ENCODE results near the gene WNT8B. TPM values are rescaled to one million over a fixed set of nuclear protein-coding genes. Genes with fewer than 3 reads are reported as not detected.
A peak's percentile ranks its signal among the peaks of the same experiment; 100 is the strongest.

WNT8B gene
- total RNA-seq (2016; rRNA removed; fragmentation: Illumina TruSeq; extraction: Trizol) (0.07 TPM in 1 of 2 replicates, not detected in the other), polyA plus RNA-seq (2011; rRNA removed) (0.13 and 0.20 TPM in 2 replicates), polyA minus RNA-seq (2011; rRNA and poly(A)+ RNA removed; ENCODE audit: low replicate concordance) (0.10 TPM in 1 of 2 replicates, not detected in the other), Bru-seq, nascent RNA (percentile 5 among the genes with signal in this experiment), BruChase-seq, experiment 1, labeled RNA remaining after a 6-hour chase (not detected), BruChase-seq, experiment 2, labeled RNA remaining after a 2-hour chase (percentile 5 among the genes with signal in this experiment)
- not detected in 2 replicates for total RNA-seq (2016; cell fraction: cytosol; rRNA removed; fragmentation: Illumina TruSeq; extraction: Trizol; ENCODE audit: low read depth)
- not detected in 2 replicates for total RNA-seq (2016; cell fraction: insoluble cytoplasmic fraction; rRNA removed; fragmentation: Illumina TruSeq; extraction: Trizol)
- not detected in 2 replicates for total RNA-seq (2016; cell fraction: membrane; rRNA removed; fragmentation: Illumina TruSeq; extraction: Trizol)
- total RNA-seq (2016; cell fraction: nucleus; rRNA removed; fragmentation: Illumina TruSeq; extraction: Trizol): not detected in 2 replicates
- 0.09 TPM in 1 of 2 replicates, not detected in the other for polyA plus RNA-seq (2011; cell fraction: cytosol; rRNA removed)
- 0.21 and 0.31 TPM in 2 replicates for polyA plus RNA-seq (2011; cell fraction: nucleus; rRNA removed)
- 0.12 and 0.15 TPM in 2 replicates for polyA plus RNA-seq (2012)
- polyA plus RNA-seq (2016; cell fraction: cytosol; fragmentation: Illumina TruSeq; extraction: Trizol; ENCODE audit: low read depth): 0.05 TPM in 1 of 2 replicates, not detected in the other
- not detected in 2 replicates for polyA plus RNA-seq (2016; cell fraction: insoluble cytoplasmic fraction; fragmentation: Illumina TruSeq; extraction: Trizol; ENCODE audit: low read depth)
- polyA plus RNA-seq (2016; cell fraction: membrane; fragmentation: Illumina TruSeq; extraction: Trizol; ENCODE audit: low read depth): not detected in 2 replicates
- not detected in 2 replicates for polyA plus RNA-seq (2016; cell fraction: nucleus; fragmentation: Illumina TruSeq; extraction: Trizol; ENCODE audit: insufficient read depth, low read depth)
- not detected in 2 replicates for polyA minus RNA-seq (2011; cell fraction: cytosol; rRNA and poly(A)+ RNA removed)
- 0.13 TPM in 1 of 2 replicates, not detected in the other for polyA minus RNA-seq (2011; cell fraction: nucleus; rRNA and poly(A)+ RNA removed)
- long read RNA-seq, experiment 1: 0 reads
- long read RNA-seq, experiment 2, partial matches to known transcripts: 1 of 1 reads
- long read RNA-seq, experiment 2, other reads (novel, unspliced or antisense): 0 of 1 reads

- CTCF ChIA-PET (ENCODE audit: low intra/inter-chr PET ratio, low total read pairs): no interaction called here
- H3K27me3 ChIP-seq (ENCODE audit: control insufficient read depth in 1 of 2, insufficient read depth in 2 of 2, low read length in 2 of 2): peaks cover 0 to 15% of the 10 kb centered on the region in 2 experiments; a peak in 3 of 5 replicates
- BruUV-seq (replicated peaks): no TSS peak
These were observed at the start of gene WNT8B for GRCh38 chr10:100462709-100463108. Gene WNT8B (plus strand): TSS chr10:100463009. CDS start chr10:100463169, 160 bp downstream.

More at GRCh38 chr10:100462709-100463108, at the start of gene WNT8B:
- no peaks in the 10 kb centered on the region for H3K9me3 ChIP-seq (ENCODE audit: low read length)
- FAIRE-seq: no peak
- no peaks in the 10 kb centered on the region for H3K4me1 ChIP-seq (ENCODE audit: insufficient read depth, low read length)
- H3K79me2 ChIP-seq (ENCODE audit: insufficient read depth, low read length): no peaks in the 10 kb centered on the region
- no peak within 1 kb of the TSS for H3K9ac ChIP-seq (ENCODE audit: insufficient read depth, low read depth, low read length)
- H3K4me2 ChIP-seq (ENCODE audit: low read depth, low read length): no peak within 1 kb of the TSS
- H3K4me3 ChIP-seq (replicated peaks in 1 of 3; ENCODE audit: insufficient read depth in 1 of 3, low read depth in 2 of 3, low read length in 3 of 3): no peak within 1 kb of the TSS
- H4K20me1 ChIP-seq (ENCODE audit: insufficient read depth, low read length): no peaks in the 10 kb centered on the region
- H3K27ac ChIP-seq (ENCODE audit: extremely low read length, insufficient read depth, low read length): no peak within 1 kb of the TSS
- intact Hi-C loops (cut with micrococcal nuclease; ENCODE audit: unreplicated experiment): no loop called here
- in situ Hi-C loops (cut with HindIII; ENCODE audit: extremely low pct_ligation_motif_present, low pct_unique_long_range_greater_than_20kb): no loop called here
- no peak within 1 kb of the TSS for H2AFZ ChIP-seq (ENCODE audit: low read length)
- H3K36me3 ChIP-seq (replicated peaks in 1 of 2; ENCODE audit: control insufficient read depth in 1 of 2, insufficient read depth in 2 of 2, low read length in 2 of 2): no peaks in the 10 kb centered on the region
- no peak for DNase-seq (ENCODE audit: low spot score)
- no peak for TF ChIP-seq ATF7 (IDR thresholded peaks at IDR 0.05)
- no peak for TF ChIP-seq ATF7 (CRISPR knock-in tag; IDR thresholded peaks at IDR 0.05)
- TF ChIP-seq ZNF430 (CRISPR knock-in tag; IDR thresholded peaks at IDR 0.05): no peak
- TF ChIP-seq FOXP1 (IDR thresholded peaks at IDR 0.05): no peak
- TF ChIP-seq FOXP1 (CRISPR knock-in tag; IDR thresholded peaks at IDR 0.05): no peak
- no peak for TF ChIP-seq POGK (CRISPR knock-in tag; conservative IDR thresholded peaks at IDR 0.05)
- TF ChIP-seq SIN3B (IDR thresholded peaks at IDR 0.05; ENCODE audit: low read length): no peak
- no peak for TF ChIP-seq ATF4 (CRISPR knock-in tag; IDR thresholded peaks at IDR 0.05)
- TF ChIP-seq MEIS1 (CRISPR knock-in tag; IDR thresholded peaks at IDR 0.05; ENCODE audit: borderline replicate concordance): no peak
- TF ChIP-seq ZNF816 (CRISPR knock-in tag; IDR thresholded peaks at IDR 0.05; ENCODE audit: borderline replicate concordance): no peak
- TF ChIP-seq PBX2 (CRISPR knock-in tag; IDR thresholded peaks at IDR 0.05): no peak
- WGBS (ENCODE audit: low lambda C conversion rate): 2% methylated on average over 4 of the region's 4 CpGs
- POLR2A ChIA-PET: no interaction called here
- ATAC-seq: no peak

All from HepG2 (cell line).